NCI-H82 treated with DMSO at 0.1 percent for 48 hours (cell line): ENCODE measurements around the gene ADORA2A.

ENCODE experiments used
- DNase-seq: peaks from one replicate; lab custom pipeline; 2025; ENCODE audit not compliant: unreplicated experiment; lab: John Stamatoyannopoulos, UW

Gene ADORA2A

GRCh38 chr22:24445481-24446259, 18.3 kb downstream of the ADORA2A start:
- peak; percentile 91 for DNase-seq

- DNase-seq = no peak
These were observed 18.8 kb downstream of the ADORA2A start for GRCh38 chr22:24446260-24446611.

GRCh38 chr22:24450610-24451009, 23.2 kb downstream of the ADORA2A start:
- peak; percentile 93 for DNase-seq

GRCh38 chr22:24451162-24451561, 23.8 kb downstream of the ADORA2A start:
- DNase-seq = no peak

GRCh38 chr22:24453853-24454252, 26.5 kb downstream of the ADORA2A start:
- no peak for DNase-seq

GRCh38 chr22:24455039-24455438, 27.6 kb downstream of the ADORA2A start:
- DNase-seq = no peak

GRCh38 chr22:24455751-24456426, 28.5 kb downstream of the ADORA2A start:
- no peak for DNase-seq

- DNase-seq = no peak
These were observed 30.6 kb downstream of the ADORA2A start for GRCh38 chr22:24457894-24458420.

- DNase-seq = no peak
These were observed 32.5 kb downstream of the ADORA2A start for GRCh38 chr22:24459911-24460310.

GRCh38 chr22:24460418-24461089, 33.2 kb downstream of the ADORA2A start:
- no peak for DNase-seq

- DNase-seq = no peak
These were observed 35.8 kb downstream of the ADORA2A start for GRCh38 chr22:24463071-24463760.

- no peak for DNase-seq
These were observed 38.2 kb downstream of the ADORA2A start for GRCh38 chr22:24465566-24465965.

- no peak for DNase-seq
These were observed 38.6 kb downstream of the ADORA2A start for GRCh38 chr22:24465975-24466374.

GRCh38 chr22:24466716-24467328, 39.4 kb downstream of the ADORA2A start:
- DNase-seq = no peak

GRCh38 chr22:24467340-24467739, 39.9 kb downstream of the ADORA2A start:
- DNase-seq = no peak

GRCh38 chr22:24471570-24471969, 44.2 kb downstream of the ADORA2A start:
- DNase-seq = peak; percentile 51

GRCh38 chr22:24473284-24473683, 45.9 kb downstream of the ADORA2A start:
- no peak for DNase-seq

- no peak for DNase-seq
These were observed 46.8 kb downstream of the ADORA2A start for GRCh38 chr22:24474221-24474620.

- DNase-seq = no peak
These were observed 47.4 kb downstream of the ADORA2A start for GRCh38 chr22:24474649-24475255.

GRCh38 chr22:24481641-24482040, 54.2 kb downstream of the ADORA2A start:
- no peak for DNase-seq
